Ectodermal cell (in vitro differentiated cells): ENCODE measurements around the gene ITGA2.
"Not testable (repeated sequence)": the region's sequence is repeated elsewhere in the genome, so short reads cannot be mapped to it uniquely, and the experiment has no call there.

Experiments used
- H3K27ac ChIP-seq: 2 replicates; pipeline ENCODE4 v1.7.0; 2013; ENCODE audit warnings: mild to moderate bottlenecking, low read depth, low read length; ENCODE audit not compliant: insufficient read depth, poor library complexity, severe bottlenecking
- H3K27me3 ChIP-seq: 2 replicates; pipeline ENCODE4 v1.7.0; 2013; ENCODE audit warnings: mild to moderate bottlenecking, low read length; ENCODE audit not compliant: insufficient read depth, control insufficient read depth, poor library complexity, severe bottlenecking
- H3K36me3 ChIP-seq: one replicate; pipeline ENCODE4 v1.7.0; 2013; ENCODE audit warnings: low read length; ENCODE audit not compliant: control insufficient read depth, insufficient read depth
- H3K4me1 ChIP-seq: one replicate; pipeline ENCODE4 v1.7.0; 2013; ENCODE audit warnings: low read length; ENCODE audit not compliant: control insufficient read depth, insufficient read depth
- H3K4me3 ChIP-seq: 2 replicates; pipeline ENCODE4 v1.7.0; 2013; ENCODE audit warnings: low read depth, low read length, control low read depth; ENCODE audit not compliant: insufficient read depth
- H3K9me3 ChIP-seq: 2 replicates; pipeline ENCODE4 v1.7.0; 2013; ENCODE audit warnings: mild to moderate bottlenecking, low read length, moderate library complexity; ENCODE audit not compliant: control insufficient read depth
- WGBS, 2 experiments: methylation state at CpG; one replicate each; pipeline ENCODE4 v1.1.7; 2013; ENCODE audit warnings: missing lambda C conversion rate in 2 of 2; 5-methylcytosine and 5-hydroxymethylcytosine counted together

ITGA2 gene

DNA sequence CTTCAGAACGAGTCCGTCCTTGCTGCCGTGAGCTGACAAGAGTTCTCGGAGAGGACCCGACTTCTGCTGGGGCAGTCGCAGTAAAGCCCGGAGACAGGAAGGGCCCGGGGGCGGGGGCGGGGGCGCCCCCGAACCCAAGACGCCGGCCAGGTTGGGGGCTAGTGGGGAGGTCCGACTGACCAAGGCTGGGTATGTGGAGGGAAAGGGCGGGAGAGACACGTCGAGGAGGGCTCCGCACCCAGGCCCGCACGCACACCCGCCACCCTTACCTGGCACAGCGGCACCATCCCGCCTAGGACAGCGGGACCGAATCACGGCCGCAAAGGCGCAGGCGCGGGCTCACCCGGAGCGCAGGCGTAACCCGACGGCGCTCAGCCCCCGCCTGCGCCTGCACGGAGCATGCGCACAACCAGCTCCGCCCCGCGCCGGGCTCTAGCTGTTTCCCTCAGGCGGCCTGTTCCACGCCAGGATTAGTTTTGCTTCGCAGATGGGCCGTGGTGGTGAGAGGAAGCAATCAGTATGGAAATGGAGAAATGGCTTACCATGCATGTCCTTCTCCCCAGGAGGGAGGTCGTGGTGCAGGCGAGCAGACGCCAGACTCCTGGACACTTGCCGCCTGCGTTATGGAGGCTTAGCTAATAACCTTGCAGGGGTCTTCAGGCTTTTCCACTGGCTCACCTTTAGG, 120.4 kb downstream of the ITGA2 start, which contains the start of gene MOCS2:
Gene MOCS2, minus strand, starts transcription at position 315 of the 685 bp plus-strand sequence. CDS start 2,583 bp downstream, outside the sequence.
- H3K9me3 ChIP-seq: no peaks in the 10 kb centered on the region
- H3K36me3 ChIP-seq: no peaks in the 10 kb centered on the region
- peak within 1 kb of the TSS; percentile 76 for H3K4me3 ChIP-seq
- peaks cover 5% of the 10 kb centered on the region for H3K4me1 ChIP-seq
- peaks cover 9% of the 10 kb centered on the region for H3K27me3 ChIP-seq
- WGBS, 2 experiments: 1% methylated on average over 54 of the region's 54 CpGs
- no peak within 1 kb of the TSS for H3K27ac ChIP-seq

GRCh38 chr5:53110156-53110555, 121.0 kb downstream of the ITGA2 start:
- no peaks in the 10 kb centered on the region for H3K36me3 ChIP-seq
- WGBS, 2 experiments: 30 to 36% methylated on average over 6 of the region's 6 CpGs
- peaks cover 5% of the 10 kb centered on the region for H3K4me1 ChIP-seq
- peaks cover 9% of the 10 kb centered on the region for H3K27me3 ChIP-seq
- no peak overlapping the region for H3K27ac ChIP-seq
- H3K9me3 ChIP-seq: no peaks in the 10 kb centered on the region
- H3K4me3 ChIP-seq: peak overlapping the region; percentile 76

- H3K4me3 ChIP-seq: no peak overlapping the region
- no CpG with 5 or more reads among the region's 1 CpG for WGBS, 2 experiments
- no peaks in the 10 kb centered on the region for H3K9me3 ChIP-seq
- no peaks in the 10 kb centered on the region for H3K36me3 ChIP-seq
- H3K4me1 ChIP-seq: peaks cover 5% of the 10 kb centered on the region
- no peak overlapping the region for H3K27ac ChIP-seq
- H3K27me3 ChIP-seq: peaks cover 9% of the 10 kb centered on the region
Observed at GRCh38 chr5:53111139-53111538, 122.0 kb downstream of the ITGA2 start.

DNA sequence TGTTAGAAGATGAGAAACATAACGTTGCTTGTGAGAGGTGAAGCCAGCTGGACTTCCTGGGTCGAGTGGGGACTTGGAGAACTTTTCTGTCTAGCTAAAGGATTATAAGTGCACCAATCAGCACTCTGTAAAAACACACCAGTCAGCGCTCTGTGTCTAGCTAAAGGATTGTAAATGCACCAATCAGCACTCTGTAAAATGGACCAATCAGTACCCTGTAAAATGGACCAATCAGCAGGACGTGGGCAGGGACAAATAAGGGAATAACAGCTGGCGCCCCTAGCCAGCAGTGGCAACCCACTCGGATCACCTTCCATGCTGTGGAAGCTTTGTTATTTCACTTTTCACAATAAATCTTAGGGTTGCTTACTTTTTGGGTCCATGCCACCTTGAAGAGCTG, 123.2 kb downstream of the ITGA2 start:
- not testable (repeated sequence) for H3K4me3 ChIP-seq, H3K27me3 ChIP-seq, H3K27ac ChIP-seq, H3K4me1 ChIP-seq, H3K36me3 ChIP-seq, H3K9me3 ChIP-seq
- 93 to 97% methylated on average over 6 of the region's 6 CpGs for WGBS, 2 experiments

GRCh38 chr5:53112909-53113308, 123.8 kb downstream of the ITGA2 start:
- no peak overlapping the region for H3K27ac ChIP-seq
- no peak overlapping the region for H3K4me3 ChIP-seq
- 92 to 99% methylated on average over 2 to 3 of the region's 3 CpGs for WGBS, 2 experiments
- peaks cover 5% of the 10 kb centered on the region for H3K4me1 ChIP-seq
- H3K27me3 ChIP-seq: peaks cover 9% of the 10 kb centered on the region
- no peaks in the 10 kb centered on the region for H3K9me3 ChIP-seq
- H3K36me3 ChIP-seq: no peaks in the 10 kb centered on the region

GRCh38 chr5:53113947-53114346, 124.8 kb downstream of the ITGA2 start:
- Histone ChIP-seq H3K27me3 (peaks cover 3% of the 10 kb centered on the region), H3K4me1 (peaks cover 5% of the 10 kb centered on the region), H3K27ac (no peak overlapping the region), H3K9me3 (no peaks in the 10 kb centered on the region), H3K4me3 (no peak overlapping the region), H3K36me3 (no peaks in the 10 kb centered on the region)
- WGBS, 2 experiments: 81 to 89% methylated on average over 9 of the region's 9 CpGs

DNA sequence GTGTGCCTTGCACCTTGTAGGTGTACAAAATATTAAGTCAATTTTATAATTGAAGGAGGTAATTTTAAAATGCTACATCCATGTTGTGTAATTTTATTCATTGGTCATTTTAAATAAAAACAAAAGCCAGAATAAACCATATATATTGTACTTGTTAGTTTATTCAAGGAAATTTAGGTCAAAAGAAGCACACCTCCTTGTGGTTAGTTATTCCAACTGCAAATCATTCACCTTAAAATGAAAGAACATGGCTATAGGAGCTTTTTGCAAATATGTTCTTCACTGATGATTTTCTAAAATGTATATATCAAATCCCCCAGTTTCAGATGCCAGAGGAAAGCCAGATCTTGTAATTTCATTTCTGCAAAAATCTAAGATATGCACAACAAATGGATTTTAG, 125.8 kb downstream of the ITGA2 start:
- Histone ChIP-seq H3K36me3 (no peaks in the 10 kb centered on the region), H3K4me3 (no peak overlapping the region), H3K27ac (no peak overlapping the region), H3K27me3 (no peaks in the 10 kb centered on the region), H3K9me3 (no peaks in the 10 kb centered on the region), H3K4me1 (peaks cover 5% of the 10 kb centered on the region)

- Histone ChIP-seq H3K4me1 (peaks cover 5% of the 10 kb centered on the region), H3K36me3 (no peaks in the 10 kb centered on the region), H3K27ac (no peak overlapping the region), H3K4me3 (no peak overlapping the region), H3K9me3 (no peaks in the 10 kb centered on the region), H3K27me3 (no peaks in the 10 kb centered on the region)
- WGBS, 2 experiments: 79 to 89% methylated on average over 1 of the region's 1 CpG
Observed at GRCh38 chr5:53116597-53116996, 127.4 kb downstream of the ITGA2 start.

DNA sequence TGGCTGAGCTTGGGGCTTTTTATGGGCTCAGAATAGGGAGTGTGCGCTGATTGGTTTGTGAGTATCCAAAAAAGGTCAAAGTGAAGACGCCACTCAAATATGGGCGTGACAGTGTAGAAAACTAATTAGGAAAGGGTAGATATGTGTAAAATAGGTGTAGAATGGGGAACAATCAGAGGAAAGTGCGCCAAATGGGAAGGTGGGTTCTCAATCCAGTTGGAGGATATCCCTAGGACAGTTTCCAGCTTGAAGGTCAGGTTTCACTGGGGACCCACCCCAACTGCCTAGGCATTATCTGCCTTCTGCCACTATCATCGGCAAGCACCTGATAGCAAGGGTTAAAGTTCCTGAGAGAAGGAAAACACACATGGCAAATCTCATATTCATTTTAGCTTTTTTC, 129.7 kb downstream of the ITGA2 start:
- Histone ChIP-seq H3K27ac (no peak overlapping the region), H3K4me1 (peaks cover 5% of the 10 kb centered on the region), H3K4me3 (no peak overlapping the region), H3K27me3 (no peaks in the 10 kb centered on the region), H3K36me3 (no peaks in the 10 kb centered on the region), H3K9me3 (no peaks in the 10 kb centered on the region)
- 94 to 95% methylated on average over 5 of the region's 5 CpGs for WGBS, 2 experiments

DNA sequence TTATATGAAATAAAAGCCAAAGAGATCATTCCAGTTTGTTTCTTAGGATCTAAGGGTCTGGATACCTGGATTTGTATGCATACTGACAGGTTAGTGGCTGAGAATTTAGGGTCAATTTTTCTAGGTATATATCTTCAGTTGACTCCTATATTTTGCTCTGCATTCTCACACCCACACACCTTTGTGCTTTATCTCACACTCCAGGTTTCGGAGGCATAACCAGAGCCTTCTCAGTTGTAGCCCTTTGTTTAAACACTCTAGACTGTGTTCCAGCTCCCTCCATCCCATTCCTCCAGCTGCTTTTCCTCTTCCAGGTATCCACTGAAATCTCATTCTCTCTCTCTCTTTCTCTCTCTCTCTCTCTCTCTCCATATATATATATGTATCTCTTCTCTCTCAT, 131.0 kb downstream of the ITGA2 start:
- no peaks in the 10 kb centered on the region for H3K27me3 ChIP-seq
- H3K27ac ChIP-seq: no peak overlapping the region
- H3K4me3 ChIP-seq: no peak overlapping the region
- no peaks in the 10 kb centered on the region for H3K9me3 ChIP-seq
- H3K4me1 ChIP-seq: no peaks in the 10 kb centered on the region
- WGBS, 2 experiments: 95 to 96% methylated on average over 1 of the region's 1 CpG
- H3K36me3 ChIP-seq: no peaks in the 10 kb centered on the region

- H3K9me3 ChIP-seq: no peaks in the 10 kb centered on the region
- H3K36me3 ChIP-seq: no peaks in the 10 kb centered on the region
- no peaks in the 10 kb centered on the region for H3K27me3 ChIP-seq
- H3K4me3 ChIP-seq: no peak overlapping the region
- H3K27ac ChIP-seq: no peak overlapping the region
- no peaks in the 10 kb centered on the region for H3K4me1 ChIP-seq
Observed at GRCh38 chr5:53123702-53124101, 134.6 kb downstream of the ITGA2 start.
